Prostate gland (tissue), 2 donors: ENCODE results near the gene CCDC154. TPM values are rescaled to one million over a fixed set of nuclear protein-coding genes. Genes with fewer than 3 reads are reported as not detected.
"Not testable (repeated sequence)": the region's sequence is repeated elsewhere in the genome, so short reads cannot be mapped to it uniquely, and the experiment has no call there.

Experiments used
- DNase-seq: peaks from one replicate; pipeline ENCODE4 v3.0.0-alpha.2; 2019; ENCODE audit warnings: low spot score
- H3K27ac ChIP-seq, 2 donors: fragments of 200-600 bp; sonication (generic); 2 replicates each; pipeline ENCODE4 v1.5.1; 2017 to 2019
- H3K27me3 ChIP-seq: fragments of 200-600 bp; sonication (generic); replicated peaks from 2 replicates; pipeline ENCODE4 v1.5.1; 2019; ENCODE audit not compliant: insufficient read depth
- H3K36me3 ChIP-seq, 2 donors: fragments of 200-600 bp; sonication (generic); 1 replicate in 1 of 2; 2 replicates in 1 of 2; pipeline versions ENCODE4 v1.5.1 to v1.8.1; 2017 to 2019
- H3K4me1 ChIP-seq: fragments of 200-600 bp; sonication (generic); replicated peaks from 2 replicates; pipeline ENCODE4 v1.5.1; 2019
- H3K4me3 ChIP-seq, 2 donors: fragments of 200-600 bp; sonication (generic); 2 replicates each; pipeline ENCODE4 v1.5.1; 2017 to 2019
- H3K9me3 ChIP-seq: fragments of 200-600 bp; sonication (generic); 2 replicates; pipeline ENCODE4 v1.5.1; 2017
- POLR2A ChIP-seq: fragments of 450-650 bp; IDR thresholded peaks from one replicate; pipeline ENCODE4 v1.6.1; 2016; ENCODE audit warnings: antibody characterized with exemption, mild to moderate bottlenecking
- POLR2AphosphoS5 ChIP-seq: sonication (generic); formaldehyde crosslinking; IDR thresholded peaks from one replicate; pipeline ENCODE4 v1.6.1; 2017; ENCODE audit warnings: antibody characterized with exemption
- WGBS: methylation state at CpG from one replicate; pipeline ENCODE4 v1.1.5; 2018; 5-methylcytosine and 5-hydroxymethylcytosine counted together
- intact Hi-C: fragments of 100-400 bp; cut with DNase I; formaldehyde crosslinking; loops from one replicate; pipeline ENCODE4 v1.14.2; 2022
- total RNA-seq, 2 donors: library from RNA; depleted of rRNA; stranded (reverse); fragments of >200 nt; gene quantifications; one replicate each; pipeline ENCODE4 v1.1.0, GENCODE V29; 2016
- TF ChIP-seq, protein P1 (sequence below), 4 experiments: fragments of 200-600 bp in 2 of 4; fragments of 450-650 bp in 2 of 4; sonication (generic) in 2 of 4; IDR thresholded peaks; 1 replicate in 3 of 4; 2 replicates in 1 of 4; pipeline ENCODE4 v1.5.1; 2016 to 2019; ENCODE audit warnings: antibody characterized with exemption in 4 of 4, mild to moderate bottlenecking in 2 of 4, moderate library complexity in 2 of 4

CCDC154 gene
- total RNA-seq, 2 donors from 2014 or later: 5.7 TPM; not detected in 1

GRCh38 chr16:1471569-1472194 is 27.3 kb upstream of the CCDC154 start:
- Histone ChIP-seq H3K4me1 (peaks cover 7% of the 10 kb centered on the region), H3K27me3 (no peaks in the 10 kb centered on the region), H3K4me3 (no peak overlapping the region), H3K9me3 (no peaks in the 10 kb centered on the region), H3K27ac (no peak overlapping the region), H3K36me3 (no peaks in the 10 kb centered on the region)
- no peak for TF ChIP-seq POLR2AphosphoS5
- TF ChIP-seq, protein P1, sequence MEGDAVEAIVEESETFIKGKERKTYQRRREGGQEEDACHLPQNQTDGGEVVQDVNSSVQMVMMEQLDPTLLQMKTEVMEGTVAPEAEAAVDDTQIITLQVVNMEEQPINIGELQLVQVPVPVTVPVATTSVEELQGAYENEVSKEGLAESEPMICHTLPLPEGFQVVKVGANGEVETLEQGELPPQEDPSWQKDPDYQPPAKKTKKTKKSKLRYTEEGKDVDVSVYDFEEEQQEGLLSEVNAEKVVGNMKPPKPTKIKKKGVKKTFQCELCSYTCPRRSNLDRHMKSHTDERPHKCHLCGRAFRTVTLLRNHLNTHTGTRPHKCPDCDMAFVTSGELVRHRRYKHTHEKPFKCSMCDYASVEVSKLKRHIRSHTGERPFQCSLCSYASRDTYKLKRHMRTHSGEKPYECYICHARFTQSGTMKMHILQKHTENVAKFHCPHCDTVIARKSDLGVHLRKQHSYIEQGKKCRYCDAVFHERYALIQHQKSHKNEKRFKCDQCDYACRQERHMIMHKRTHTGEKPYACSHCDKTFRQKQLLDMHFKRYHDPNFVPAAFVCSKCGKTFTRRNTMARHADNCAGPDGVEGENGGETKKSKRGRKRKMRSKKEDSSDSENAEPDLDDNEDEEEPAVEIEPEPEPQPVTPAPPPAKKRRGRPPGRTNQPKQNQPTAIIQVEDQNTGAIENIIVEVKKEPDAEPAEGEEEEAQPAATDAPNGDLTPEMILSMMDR (IDR thresholded peaks at IDR 0.05): no peak
- intact Hi-C loops: no loop called here
- WGBS: 82% methylated on average over 26 of the region's 26 CpGs
- no peak for DNase-seq

- TF ChIP-seq, protein P1 (IDR thresholded peaks at IDR 0.05): no peak
- no peak for TF ChIP-seq POLR2AphosphoS5
- no peak for TF ChIP-seq POLR2A
- Histone ChIP-seq H3K36me3 (no peaks in the 10 kb centered on the region), H3K27ac (no peak overlapping the region), H3K4me3 (no peak overlapping the region), H3K9me3 (no peaks in the 10 kb centered on the region), H3K4me1 (peaks cover 7% of the 10 kb centered on the region), H3K27me3 (no peaks in the 10 kb centered on the region)
- intact Hi-C loops: no loop called here
- DNase-seq: no peak
- WGBS: 80% methylated on average over 14 of the region's 14 CpGs
Measured at GRCh38 chr16:1470481-1471251, 26.3 kb upstream of the CCDC154 start.

DNA sequence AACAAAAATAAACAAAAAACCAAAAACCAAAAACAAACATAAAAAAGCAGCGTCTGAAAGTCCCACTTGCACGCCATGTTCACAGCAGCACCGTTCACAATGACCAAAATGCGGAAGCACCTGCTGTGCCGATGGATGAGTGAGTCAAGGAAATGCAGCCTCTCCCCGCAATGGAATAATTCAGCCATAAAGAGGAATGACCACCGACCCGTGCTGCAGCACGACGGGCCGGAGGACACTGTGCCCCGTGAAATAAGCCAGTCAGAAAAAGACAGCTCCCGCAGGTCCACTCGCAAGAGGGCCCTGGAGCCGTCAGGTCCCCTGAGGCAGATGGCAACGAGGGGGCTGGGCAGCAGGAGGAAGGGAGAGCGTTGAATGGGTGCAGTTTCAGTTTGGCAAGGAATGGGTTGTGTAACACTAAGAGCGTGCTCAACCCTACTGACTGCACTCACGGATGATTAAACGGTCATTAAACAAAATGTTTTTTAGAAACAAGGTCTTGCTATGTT is 25.4 kb upstream of the CCDC154 start:
- Histone ChIP-seq H3K27me3 (no peaks in the 10 kb centered on the region), H3K4me3 (no peak overlapping the region), H3K4me1 (peaks cover 4% of the 10 kb centered on the region), H3K36me3 (no peaks in the 10 kb centered on the region), H3K27ac (no peak overlapping the region), H3K9me3 (no peaks in the 10 kb centered on the region)
- no peak for TF ChIP-seq POLR2AphosphoS5
- no peak for TF ChIP-seq POLR2A
- TF ChIP-seq, protein P1 (IDR thresholded peaks at IDR 0.05): no peak
- intact Hi-C loops: no loop called here
- DNase-seq: no peak
- WGBS: 73% methylated on average over 20 of the region's 20 CpGs

- H3K27ac ChIP-seq, H3K4me1 ChIP-seq, DNase-seq, intact Hi-C loops, H3K36me3 ChIP-seq, H3K9me3 ChIP-seq, H3K4me3 ChIP-seq, H3K27me3 ChIP-seq: not testable (repeated sequence)
- WGBS: 80% methylated on average over 5 of the region's 5 CpGs
Measured at GRCh38 chr16:1469141-1469540, 24.8 kb upstream of the CCDC154 start.

DNA sequence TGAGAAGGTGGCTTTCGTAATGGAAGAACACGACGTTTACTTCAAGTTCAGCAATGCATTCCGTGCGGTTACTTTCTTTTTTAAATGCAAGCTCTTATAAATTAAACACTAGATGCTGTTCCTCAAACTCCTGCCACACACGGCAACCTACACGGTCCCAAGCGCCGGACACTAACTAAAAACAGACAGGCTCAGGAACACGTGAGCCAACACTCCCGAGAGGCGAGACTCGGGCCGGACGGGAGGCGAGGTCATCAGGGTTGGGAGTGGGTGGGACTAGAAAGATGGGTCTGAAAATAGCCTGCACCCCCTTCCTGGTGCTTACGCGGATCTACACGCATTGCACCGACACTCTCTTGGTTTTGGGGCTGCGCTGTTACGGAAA is 24.1 kb upstream of the CCDC154 start:
- Histone ChIP-seq H3K4me1 (no peaks in the 10 kb centered on the region), H3K27me3 (no peaks in the 10 kb centered on the region), H3K4me3 (no peak overlapping the region), H3K36me3 (no peaks in the 10 kb centered on the region), H3K9me3 (no peaks in the 10 kb centered on the region), H3K27ac (no peak overlapping the region)
- TF ChIP-seq POLR2AphosphoS5: no peak
- TF ChIP-seq POLR2A: no peak
- TF ChIP-seq, protein P1 (IDR thresholded peaks at IDR 0.05): no peak
- intact Hi-C loops: no loop called here
- no peak for DNase-seq
- WGBS: 84% methylated on average over 22 of the region's 22 CpGs
